HEK293T (cell line): ENCODE data around the gene APOL2.

ENCODE experiments used
- ARNT ChIP-seq: fragments of 450-650 bp; IDR thresholded peaks from 2 replicates; pipeline ENCODE4 v1.6.1; 2017; ENCODE audit warnings: mild to moderate bottlenecking
- BHLHE40 ChIP-seq: fragments of 450-650 bp; IDR thresholded peaks from 2 replicates; pipeline ENCODE4 v1.6.1; 2016; ENCODE audit warnings: mild to moderate bottlenecking, moderate library complexity, borderline replicate concordance
- ELF4 ChIP-seq: fragments of 450-650 bp; IDR thresholded peaks from 2 replicates; pipeline ENCODE4 v1.6.1; 2017; ENCODE audit warnings: antibody characterized with exemption
- FOXA1 ChIP-seq: fragments of 450-650 bp; IDR thresholded peaks from 2 replicates; pipeline ENCODE4 v1.6.1; 2016; ENCODE audit warnings: mild to moderate bottlenecking
- FOXM1 ChIP-seq: fragments of 450-650 bp; IDR thresholded peaks from 2 replicates; pipeline ENCODE4 v1.6.1; 2017; ENCODE audit warnings: mild to moderate bottlenecking, borderline replicate concordance
- L3MBTL2 ChIP-seq: fragments of 450-650 bp; conservative IDR thresholded peaks from 2 replicates; pipeline ENCODE4 v1.6.1; 2016; ENCODE audit warnings: mild to moderate bottlenecking
- LEF1 ChIP-seq: fragments of 450-650 bp; IDR thresholded peaks from 2 replicates; pipeline ENCODE4 v1.6.1; 2017; ENCODE audit warnings: mild to moderate bottlenecking, borderline replicate concordance
- SUZ12 ChIP-seq: fragments of 450-650 bp; IDR thresholded peaks from 2 replicates; pipeline ENCODE4 v1.6.1; 2016; ENCODE audit warnings: mild to moderate bottlenecking
- TARDBP ChIP-seq: fragments of 450-650 bp; IDR thresholded peaks from 2 replicates; pipeline ENCODE4 v1.6.1; 2016
- TF ChIP-seq, protein P1 (sequence below): fragments of 450-650 bp; IDR thresholded peaks from 2 replicates; pipeline ENCODE4 v1.6.1; 2016

GRCh38 chr22:36226189-36226588, 13.1 kb downstream of the APOL2 start:
- no peak for TF ChIP-seq SUZ12
- TF ChIP-seq L3MBTL2: no peak
- no peak for TF ChIP-seq TARDBP
- TF ChIP-seq FOXA1: no peak
- TF ChIP-seq ELF4: no peak
- no peak for TF ChIP-seq FOXM1
- TF ChIP-seq BHLHE40: no peak
- TF ChIP-seq LEF1: no peak
- no peak for TF ChIP-seq ARNT
- TF ChIP-seq, protein P1, sequence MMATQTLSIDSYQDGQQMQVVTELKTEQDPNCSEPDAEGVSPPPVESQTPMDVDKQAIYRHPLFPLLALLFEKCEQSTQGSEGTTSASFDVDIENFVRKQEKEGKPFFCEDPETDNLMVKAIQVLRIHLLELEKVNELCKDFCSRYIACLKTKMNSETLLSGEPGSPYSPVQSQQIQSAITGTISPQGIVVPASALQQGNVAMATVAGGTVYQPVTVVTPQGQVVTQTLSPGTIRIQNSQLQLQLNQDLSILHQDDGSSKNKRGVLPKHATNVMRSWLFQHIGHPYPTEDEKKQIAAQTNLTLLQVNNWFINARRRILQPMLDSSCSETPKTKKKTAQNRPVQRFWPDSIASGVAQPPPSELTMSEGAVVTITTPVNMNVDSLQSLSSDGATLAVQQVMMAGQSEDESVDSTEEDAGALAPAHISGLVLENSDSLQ: no peak
